Subcutaneous adipose tissue (tissue), 4 donors: ENCODE measurements around the gene IGLL5. TPM values are rescaled to one million over a fixed set of nuclear protein-coding genes. Genes with fewer than 3 reads are reported as not detected.

Experiments
- CTCF ChIP-seq: fragments of 450-650 bp; IDR thresholded peaks from one replicate; pipeline ENCODE4 v1.5.1; 2016; ENCODE audit warnings: low read depth, mild to moderate bottlenecking, control low read depth, antibody characterized with exemption, moderate library complexity
- total RNA-seq, 4 donors: library from RNA; depleted of rRNA; stranded (reverse); fragments of >200 nt; gene quantifications; one replicate each; pipeline ENCODE4 v1.1.0, GENCODE V29; 2016

Gene IGLL5
- total RNA-seq, 4 donors from 2014 or later: 1.1 to 2.2 TPM; not detected in 2

GRCh38 chr22:22925146-22925804 is 37.7 kb downstream of the IGLL5 start:
- no peak for TF ChIP-seq CTCF

GRCh38 chr22:22925805-22926369 is 38.3 kb downstream of the IGLL5 start:
- TF ChIP-seq CTCF: no peak

- TF ChIP-seq CTCF: no peak
These were observed 39.0 kb downstream of the IGLL5 start for GRCh38 chr22:22926370-22927195.

GRCh38 chr22:22927196-22927887 is 39.7 kb downstream of the IGLL5 start:
- no peak for TF ChIP-seq CTCF

- no peak for TF ChIP-seq CTCF
These were observed 40.5 kb downstream of the IGLL5 start for GRCh38 chr22:22927888-22928665.

GRCh38 chr22:22928666-22929380 is 41.2 kb downstream of the IGLL5 start:
- no peak for TF ChIP-seq CTCF
